ENCODE measurements around the gene AP5S1.

- no peak for TF ChIP-seq EZH2 (IDR thresholded peaks at IDR 0.05; ENCODE audit: low read length)
- TF ChIP-seq, protein P1, sequence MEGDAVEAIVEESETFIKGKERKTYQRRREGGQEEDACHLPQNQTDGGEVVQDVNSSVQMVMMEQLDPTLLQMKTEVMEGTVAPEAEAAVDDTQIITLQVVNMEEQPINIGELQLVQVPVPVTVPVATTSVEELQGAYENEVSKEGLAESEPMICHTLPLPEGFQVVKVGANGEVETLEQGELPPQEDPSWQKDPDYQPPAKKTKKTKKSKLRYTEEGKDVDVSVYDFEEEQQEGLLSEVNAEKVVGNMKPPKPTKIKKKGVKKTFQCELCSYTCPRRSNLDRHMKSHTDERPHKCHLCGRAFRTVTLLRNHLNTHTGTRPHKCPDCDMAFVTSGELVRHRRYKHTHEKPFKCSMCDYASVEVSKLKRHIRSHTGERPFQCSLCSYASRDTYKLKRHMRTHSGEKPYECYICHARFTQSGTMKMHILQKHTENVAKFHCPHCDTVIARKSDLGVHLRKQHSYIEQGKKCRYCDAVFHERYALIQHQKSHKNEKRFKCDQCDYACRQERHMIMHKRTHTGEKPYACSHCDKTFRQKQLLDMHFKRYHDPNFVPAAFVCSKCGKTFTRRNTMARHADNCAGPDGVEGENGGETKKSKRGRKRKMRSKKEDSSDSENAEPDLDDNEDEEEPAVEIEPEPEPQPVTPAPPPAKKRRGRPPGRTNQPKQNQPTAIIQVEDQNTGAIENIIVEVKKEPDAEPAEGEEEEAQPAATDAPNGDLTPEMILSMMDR (optimal IDR thresholded peaks at IDR 0.05 in 1 of 3, IDR thresholded peaks at IDR 0.05 in 1 of 3, conservative IDR thresholded peaks at IDR 0.05 in 1 of 3; ENCODE audit: extremely low read depth in 1 of 3, insufficient read depth in 2 of 3, low read length in 3 of 3): no peak
Measured at GRCh38 chr20:3794701-3795420, 25.5 kb upstream of the AP5S1 start.
